CD4-positive, alpha-beta memory T cell (primary cell): ENCODE data around the gene CCDC169. TPM values are rescaled to one million over a fixed set of nuclear protein-coding genes. Genes with fewer than 3 reads are reported as not detected.
"Not testable (repeated sequence)": the region's sequence is repeated elsewhere in the genome, so short reads cannot be mapped to it uniquely, and the experiment has no call there.

Experiments
- CTCF ChIA-PET: fragments of 350-600 bp; sonication (Branson Sonifier 250); formaldehyde crosslinking; loops from one replicate; lab custom pipeline; 2021; ENCODE audit warnings: inconsistent platforms; ENCODE audit not compliant: partially characterized antibody; lab: Charles Lee
- POLR2A ChIA-PET: fragments of 350-600 bp; sonication (Branson Sonifier 250); formaldehyde crosslinking; loops from one replicate; lab custom pipeline; 2021; ENCODE audit not compliant: partially characterized antibody; lab: Charles Lee
- DNase-seq, 5 donors: peaks; one replicate each; pipeline versions ENCODE4 v3.0.0 to v3.0.0-alpha.2; 2020 to 2022; ENCODE audit warnings: mixed read lengths in 1 of 5
- H3K27ac ChIP-seq: one replicate; pipeline ENCODE4 v1.7.0; 2013; ENCODE audit warnings: low read depth, low read length
- H3K27me3 ChIP-seq: 2 replicates; pipeline ENCODE4 v1.7.0; 2013; ENCODE audit warnings: mild to moderate bottlenecking, low read length, moderate library complexity; ENCODE audit not compliant: insufficient read depth
- H3K36me3 ChIP-seq: 2 replicates; pipeline ENCODE4 v1.7.0; 2013; ENCODE audit warnings: mild to moderate bottlenecking, low read length, moderate library complexity; ENCODE audit not compliant: insufficient read depth
- H3K4me1 ChIP-seq: 2 replicates; pipeline ENCODE4 v1.7.0; 2013; ENCODE audit warnings: mild to moderate bottlenecking, low read length, moderate library complexity; ENCODE audit not compliant: insufficient read depth
- H3K4me3 ChIP-seq, 2 donors: one replicate each; pipeline ENCODE4 v1.7.0; 2013; ENCODE audit warnings: low read length in 2 of 2, mild to moderate bottlenecking in 1 of 2
- H3K9me3 ChIP-seq, 2 donors: one replicate each; pipeline ENCODE4 v1.7.0; 2013; ENCODE audit warnings: low read length in 2 of 2, control low read depth in 1 of 2; ENCODE audit not compliant: control insufficient read depth in 1 of 2
- H3K27ac Mint-ChIP-seq, 7 donors: one replicate each; pipeline ENCODE4 v1.8.0; 2020 to 2021; ENCODE audit warnings: mixed read lengths in 7 of 7, mild to moderate bottlenecking in 6 of 7, inconsistent platforms in 3 of 7, moderate library complexity in 3 of 7
- H3K27me3 Mint-ChIP-seq, 2 donors: one replicate each; pipeline ENCODE4 v1.8.0; 2020 to 2021; ENCODE audit warnings: mixed read lengths in 2 of 2
- H3K36me3 Mint-ChIP-seq, 2 donors: one replicate each; pipeline ENCODE4 v1.8.0; 2020 to 2021; ENCODE audit warnings: mixed read lengths in 2 of 2, inconsistent platforms in 1 of 2, mild to moderate bottlenecking in 1 of 2
- H3K4me1 Mint-ChIP-seq, 4 donors: one replicate each; pipeline ENCODE4 v1.8.0; 2020 to 2021; ENCODE audit warnings: mixed read lengths in 4 of 4, mild to moderate bottlenecking in 1 of 4
- H3K4me3 Mint-ChIP-seq, 8 donors: one replicate each; pipeline ENCODE4 v1.8.0; 2020 to 2021; ENCODE audit warnings: mixed read lengths in 8 of 8, mild to moderate bottlenecking in 7 of 8, moderate library complexity in 6 of 8, inconsistent platforms in 3 of 8
- H3K9me3 Mint-ChIP-seq, 8 donors: one replicate each; pipeline ENCODE4 v1.8.0; 2020 to 2021; ENCODE audit warnings: mixed read lengths in 8 of 8, mild to moderate bottlenecking in 5 of 8, inconsistent platforms in 3 of 8, moderate library complexity in 1 of 8
- intact Hi-C: fragments of 100-400 bp; cut with micrococcal nuclease; formaldehyde crosslinking; loops from one replicate; pipeline ENCODE4 v1.15.1; 2023
- polyA plus RNA-seq, 2 donors: library from polyadenylated mRNA; unstranded; fragments of 300-500 nt; fragmentation: Illumina TruSeq; gene quantifications; one replicate each; pipeline ENCODE4 v1.2.3, GENCODE V29; 2021
- total RNA-seq, 2 experiments: library from RNA; stranded (reverse); gene quantifications; one replicate each; pipeline ENCODE4 v1.2.3, GENCODE V29; 2021

The CCDC169 gene
- total and polyA plus RNA-seq, 4 experiments from 2014 or later = not detected

- CTCF ChIA-PET, POLR2A ChIA-PET, H3K27ac Mint-ChIP-seq: not testable (repeated sequence)
Measured at GRCh38 chr13:36319793-36320192, 22.2 kb upstream of the CCDC169 start.

GRCh38 chr13:36313047-36313969, 15.7 kb upstream of the CCDC169 start:
- Histone ChIP-seq H3K36me3 (peaks cover 14% of the 10 kb centered on the region), H3K27me3 (no peaks in the 10 kb centered on the region), H3K9me3 (no peaks in the 10 kb centered on the region), H3K4me1 (no peaks in the 10 kb centered on the region), H3K4me3 (no peak overlapping the region), H3K27ac (no peak overlapping the region)
- Mint-ChIP-seq H3K36me3 (peaks cover 31 to 55% of the 10 kb centered on the region in 2 donors), H3K9me3 (no peaks in the 10 kb centered on the region), H3K27ac (no peak overlapping the region), H3K27me3 (no peaks in the 10 kb centered on the region), H3K4me1 (peaks cover 0 to 1% (median 0%) of the 10 kb centered on the region in 4 donors), H3K4me3 (no peak overlapping the region)
- ChIA-PET POLR2A (no interaction called here), CTCF (no interaction called here)
- intact Hi-C loops = no loop called here
- no peak for DNase-seq

More at GRCh38 chr13:36319793-36320192, 22.2 kb upstream of the CCDC169 start:
- intact Hi-C loops, H3K4me1 Mint-ChIP-seq, H3K4me3 ChIP-seq, H3K4me1 ChIP-seq, H3K9me3 Mint-ChIP-seq, H3K27ac ChIP-seq, H3K27me3 ChIP-seq, H3K27me3 Mint-ChIP-seq, H3K9me3 ChIP-seq, DNase-seq, H3K4me3 Mint-ChIP-seq: not testable (repeated sequence)
- peaks cover 13% of the 10 kb centered on the region for H3K36me3 ChIP-seq
- peaks cover 15 to 33% of the 10 kb centered on the region in 2 donors for H3K36me3 Mint-ChIP-seq

DNA sequence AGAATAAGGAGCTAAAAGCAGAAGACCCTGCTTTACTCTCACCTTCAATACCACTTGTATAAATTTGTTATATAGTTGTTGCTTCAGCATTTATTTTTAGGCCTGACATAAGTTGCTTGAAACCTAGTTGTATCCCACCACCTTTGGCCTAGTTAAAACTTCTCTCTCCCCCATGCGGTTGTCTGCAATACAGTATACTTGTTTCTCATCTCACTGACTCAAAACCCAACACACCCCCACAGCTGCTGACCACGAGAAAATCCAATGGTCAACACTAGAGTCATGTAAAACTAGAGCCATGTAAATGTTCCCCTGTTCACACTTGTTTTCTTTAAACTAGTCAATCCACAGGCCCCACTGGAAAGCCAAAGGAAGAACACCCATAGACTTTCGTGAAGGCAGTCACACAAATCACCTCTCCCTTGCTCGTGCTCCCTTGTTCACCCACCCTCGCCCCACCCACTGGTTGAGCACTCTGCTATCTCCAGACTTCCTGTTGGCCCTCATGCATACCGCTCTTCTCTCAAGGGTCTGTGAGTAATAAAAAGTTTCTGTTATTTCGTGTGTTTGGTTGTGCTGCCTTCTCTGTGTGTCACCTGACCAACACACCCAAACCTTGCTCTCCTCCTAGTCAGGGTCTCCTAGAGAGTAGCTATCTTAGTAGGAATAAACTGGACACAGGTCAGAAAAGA, 12.9 kb upstream of the CCDC169 start:
- DNase-seq = no peak
- Histone ChIP-seq H3K4me1 (no peaks in the 10 kb centered on the region), H3K9me3 (no peaks in the 10 kb centered on the region), H3K36me3 (peaks cover 14% of the 10 kb centered on the region), H3K4me3 (no peak overlapping the region), H3K27me3 (no peaks in the 10 kb centered on the region), H3K27ac (no peak overlapping the region)
- POLR2A ChIA-PET = no interaction called here
- Mint-ChIP-seq H3K36me3 (peaks cover 31 to 51% of the 10 kb centered on the region in 2 donors), H3K9me3 (no peaks in the 10 kb centered on the region), H3K4me3 (no peak overlapping the region), H3K27ac (no peak overlapping the region), H3K27me3 (no peaks in the 10 kb centered on the region), H3K4me1 (no peaks in the 10 kb centered on the region)
- intact Hi-C loops = no loop called here
- CTCF ChIA-PET = no interaction called here

DNA sequence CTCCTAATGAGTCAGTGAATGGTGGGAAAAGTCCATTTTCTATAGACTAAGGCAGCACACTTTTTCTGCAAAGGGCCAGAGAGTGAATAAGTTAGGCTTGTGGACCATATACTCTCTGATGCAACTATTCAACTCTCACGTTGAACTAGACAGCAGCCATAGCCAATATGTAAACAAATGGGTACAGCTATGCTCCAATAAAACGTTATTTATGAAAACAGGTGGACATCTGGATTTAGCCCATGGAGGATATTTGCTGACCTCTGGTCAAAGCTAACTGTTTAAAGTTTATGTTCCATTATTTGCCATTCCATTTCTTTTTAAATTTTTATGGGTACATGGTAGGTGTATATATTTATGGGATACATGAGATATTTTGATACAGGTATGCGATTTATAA, 4.7 kb upstream of the CCDC169 start:
- intact Hi-C loops = no loop called here
- ChIA-PET POLR2A (no interaction called here), CTCF (no interaction called here)
- Mint-ChIP-seq H3K4me1 (peaks cover 5 to 15% (median 8%) of the 10 kb centered on the region in 4 donors), H3K27ac (no peak overlapping the region), H3K36me3 (peaks cover 5 to 8% of the 10 kb centered on the region in 2 donors), H3K27me3 (peaks cover 2 to 9% of the 10 kb centered on the region in 2 donors), H3K4me3 (no peak overlapping the region), H3K9me3 (no peaks in the 10 kb centered on the region)
- DNase-seq = no peak
- H3K27me3 ChIP-seq = no peaks in the 10 kb centered on the region
- no peak overlapping the region for H3K4me3 ChIP-seq
- H3K27ac ChIP-seq = no peak overlapping the region
- H3K9me3 ChIP-seq = no peaks in the 10 kb centered on the region
- H3K36me3 ChIP-seq = no peaks in the 10 kb centered on the region
- peaks cover 6% of the 10 kb centered on the region for H3K4me1 ChIP-seq

DNA sequence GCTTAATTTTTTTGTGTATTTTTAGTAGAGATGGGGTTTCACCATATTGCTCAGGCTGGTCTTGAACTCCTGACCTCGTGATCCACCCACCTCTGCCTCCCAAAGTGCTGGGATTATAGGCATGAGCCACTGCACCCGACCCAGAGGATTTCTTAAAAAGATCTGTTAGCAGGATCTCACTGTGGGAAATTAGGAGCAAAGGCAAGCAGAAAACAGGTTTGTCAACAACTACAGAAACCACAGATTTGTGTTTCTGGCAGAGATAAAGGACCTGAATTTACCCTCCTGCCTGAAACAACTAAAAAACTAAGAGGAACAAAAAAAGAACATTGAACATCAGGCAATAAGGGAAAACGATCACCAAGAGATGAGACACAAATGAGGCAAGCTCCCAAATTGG, 1.9 kb upstream of the CCDC169 start:
- peak in 1 of 5 donors; percentile 37 for DNase-seq

DNA sequence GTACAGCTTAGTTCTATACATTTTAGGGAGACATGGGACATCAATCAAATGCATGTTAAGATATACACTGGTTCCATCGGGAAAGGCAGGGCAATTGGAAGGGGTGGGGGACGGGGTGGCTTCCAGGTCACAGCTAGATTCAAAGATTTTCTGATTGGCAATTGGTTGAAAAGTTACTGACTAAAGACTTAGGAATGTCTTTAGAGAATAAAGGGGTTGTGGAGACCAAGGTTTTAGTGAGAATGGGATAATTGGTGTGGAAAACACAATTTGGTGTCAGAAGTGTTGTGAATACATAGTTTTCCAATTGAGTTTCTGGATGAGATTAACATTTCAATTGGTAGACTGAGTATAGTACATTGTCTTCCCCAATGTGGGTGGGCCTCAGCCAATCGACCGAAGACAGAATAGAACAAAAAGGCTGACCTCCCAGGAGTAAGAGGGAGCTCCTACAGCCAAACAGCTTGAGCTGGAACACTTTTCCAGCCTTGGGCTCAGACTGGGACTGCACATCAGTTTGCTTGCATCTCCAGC, 988 bp upstream of the CCDC169 start:
- ChIA-PET POLR2A (no interaction called here), CTCF (interaction anchor here (2.1 kb wide), 1 partner anchor 16 kb away, joined by 9 read pairs; no protein-coding TSS in a partner anchor)
- Histone ChIP-seq H3K4me3 (no peak overlapping the region), H3K4me1 (peaks cover 8% of the 10 kb centered on the region), H3K27ac (no peak overlapping the region), H3K9me3 (no peaks in the 10 kb centered on the region), H3K27me3 (no peaks in the 10 kb centered on the region), H3K36me3 (no peaks in the 10 kb centered on the region)
- peak overlapping the region in 7 of 8 donors; percentile 81 to 90 (median 86) for H3K4me3 Mint-ChIP-seq
- H3K36me3 Mint-ChIP-seq = peaks cover 0 to 1% of the 10 kb centered on the region in 2 donors
- H3K4me1 Mint-ChIP-seq = peaks cover 6 to 22% (median 13%) of the 10 kb centered on the region in 4 donors
- peaks cover 2 to 20% of the 10 kb centered on the region in 2 donors for H3K27me3 Mint-ChIP-seq
- intact Hi-C loops = no loop called here
- peak overlapping the region in 2 of 7 donors; percentile 37 to 69 for H3K27ac Mint-ChIP-seq
- H3K9me3 Mint-ChIP-seq = no peaks in the 10 kb centered on the region
- no peak for DNase-seq

More for the DNA sequence above, 1.9 kb upstream of the CCDC169 start:
- H3K4me1 ChIP-seq, H3K9me3 Mint-ChIP-seq, intact Hi-C loops, POLR2A ChIA-PET, H3K36me3 Mint-ChIP-seq, H3K4me3 ChIP-seq, H3K27me3 ChIP-seq, H3K9me3 ChIP-seq, H3K36me3 ChIP-seq, H3K27ac ChIP-seq: not testable (repeated sequence)
- Mint-ChIP-seq H3K4me1 (peaks cover 6 to 22% (median 13%) of the 10 kb centered on the region in 4 donors), H3K27me3 (peaks cover 2 to 20% of the 10 kb centered on the region in 2 donors), H3K27ac (peak overlapping the region in 1 of 7 donors; percentile 46), H3K4me3 (peak overlapping the region in 1 of 8 donors; percentile 18)
- CTCF ChIA-PET = interaction anchor here (2.1 kb wide), 1 partner anchor 16 kb away, joined by 9 read pairs; no protein-coding TSS in a partner anchor

DNA sequence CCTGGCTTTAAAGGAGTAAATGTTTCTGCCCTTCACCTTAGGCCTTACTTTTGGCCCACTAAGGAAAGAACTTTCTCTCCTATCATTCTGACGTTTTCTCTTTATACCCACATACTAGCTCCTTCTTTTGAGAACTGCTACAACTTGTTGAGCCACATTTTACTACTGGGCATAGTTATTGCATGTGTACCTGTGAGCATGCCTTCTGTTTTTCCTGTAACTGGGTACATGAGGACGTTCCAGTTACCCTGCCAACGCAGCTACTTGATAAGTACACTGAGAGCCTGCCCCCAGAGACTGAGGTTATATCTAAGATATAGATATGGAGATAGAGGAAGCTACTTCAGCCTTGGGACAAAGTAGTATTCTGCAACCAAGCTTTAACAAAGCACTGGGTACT, 3.5 kb downstream of the CCDC169 start:
- Histone ChIP-seq H3K36me3 (no peaks in the 10 kb centered on the region), H3K4me3 (no peak overlapping the region), H3K4me1 (peaks cover 8% of the 10 kb centered on the region), H3K27me3 (no peaks in the 10 kb centered on the region), H3K9me3 (no peaks in the 10 kb centered on the region), H3K27ac (no peak overlapping the region)
- DNase-seq = no peak
- Mint-ChIP-seq H3K9me3 (peaks cover 0 to 4% (median 0%) of the 10 kb centered on the region in 8 donors), H3K27me3 (peaks cover 11 to 20% of the 10 kb centered on the region in 2 donors), H3K27ac (no peak overlapping the region), H3K4me1 (peaks cover 6 to 22% (median 13%) of the 10 kb centered on the region in 4 donors), H3K36me3 (no peaks in the 10 kb centered on the region), H3K4me3 (no peak overlapping the region)
- intact Hi-C loops = no loop called here
- POLR2A ChIA-PET = no interaction called here
- CTCF ChIA-PET = interaction anchor here (1.6 kb wide), 1 partner anchor 11 kb away, joined by 5 read pairs; no protein-coding TSS in a partner anchor
